ENCODE data around the gene WFIKKN1.

DNA sequence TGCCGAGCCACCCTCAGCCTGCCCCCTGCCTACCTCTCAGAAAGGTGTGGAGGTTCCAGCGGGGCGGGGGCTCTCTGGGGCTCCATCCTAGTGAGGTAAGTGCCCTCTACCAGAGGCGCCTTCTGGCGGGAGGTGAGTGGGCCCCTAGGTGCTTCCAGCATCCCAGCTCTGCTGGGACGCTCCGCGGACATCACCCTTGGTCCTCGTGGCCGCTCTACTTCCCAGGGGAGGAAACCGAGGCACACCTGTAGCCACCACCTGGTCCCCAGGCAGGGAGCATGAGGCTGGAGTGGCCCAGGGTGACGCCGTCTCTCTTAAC, 12.2 kb downstream of the WFIKKN1 start:
- TF ChIP-seq ZNF133 (tag by site-specific recombination; IDR thresholded peaks at IDR 0.05) (no peak), ZNF514 (tag by site-specific recombination; IDR thresholded peaks at IDR 0.05) (no peak), ZNF324 (tag by site-specific recombination; IDR thresholded peaks at IDR 0.05) (no peak), BCL11A (tag by site-specific recombination; IDR thresholded peaks at IDR 0.05; ENCODE audit: low read depth) (no peak), ZNF76 (tag by site-specific recombination; IDR thresholded peaks at IDR 0.05; ENCODE audit: borderline replicate concordance, low read depth) (no peak)
- TF ChIP-seq, protein P1, sequence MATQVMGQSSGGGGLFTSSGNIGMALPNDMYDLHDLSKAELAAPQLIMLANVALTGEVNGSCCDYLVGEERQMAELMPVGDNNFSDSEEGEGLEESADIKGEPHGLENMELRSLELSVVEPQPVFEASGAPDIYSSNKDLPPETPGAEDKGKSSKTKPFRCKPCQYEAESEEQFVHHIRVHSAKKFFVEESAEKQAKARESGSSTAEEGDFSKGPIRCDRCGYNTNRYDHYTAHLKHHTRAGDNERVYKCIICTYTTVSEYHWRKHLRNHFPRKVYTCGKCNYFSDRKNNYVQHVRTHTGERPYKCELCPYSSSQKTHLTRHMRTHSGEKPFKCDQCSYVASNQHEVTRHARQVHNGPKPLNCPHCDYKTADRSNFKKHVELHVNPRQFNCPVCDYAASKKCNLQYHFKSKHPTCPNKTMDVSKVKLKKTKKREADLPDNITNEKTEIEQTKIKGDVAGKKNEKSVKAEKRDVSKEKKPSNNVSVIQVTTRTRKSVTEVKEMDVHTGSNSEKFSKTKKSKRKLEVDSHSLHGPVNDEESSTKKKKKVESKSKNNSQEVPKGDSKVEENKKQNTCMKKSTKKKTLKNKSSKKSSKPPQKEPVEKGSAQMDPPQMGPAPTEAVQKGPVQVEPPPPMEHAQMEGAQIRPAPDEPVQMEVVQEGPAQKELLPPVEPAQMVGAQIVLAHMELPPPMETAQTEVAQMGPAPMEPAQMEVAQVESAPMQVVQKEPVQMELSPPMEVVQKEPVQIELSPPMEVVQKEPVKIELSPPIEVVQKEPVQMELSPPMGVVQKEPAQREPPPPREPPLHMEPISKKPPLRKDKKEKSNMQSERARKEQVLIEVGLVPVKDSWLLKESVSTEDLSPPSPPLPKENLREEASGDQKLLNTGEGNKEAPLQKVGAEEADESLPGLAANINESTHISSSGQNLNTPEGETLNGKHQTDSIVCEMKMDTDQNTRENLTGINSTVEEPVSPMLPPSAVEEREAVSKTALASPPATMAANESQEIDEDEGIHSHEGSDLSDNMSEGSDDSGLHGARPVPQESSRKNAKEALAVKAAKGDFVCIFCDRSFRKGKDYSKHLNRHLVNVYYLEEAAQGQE (tag by site-specific recombination; IDR thresholded peaks at IDR 0.05) = no peak
- TF ChIP-seq, protein P2, sequence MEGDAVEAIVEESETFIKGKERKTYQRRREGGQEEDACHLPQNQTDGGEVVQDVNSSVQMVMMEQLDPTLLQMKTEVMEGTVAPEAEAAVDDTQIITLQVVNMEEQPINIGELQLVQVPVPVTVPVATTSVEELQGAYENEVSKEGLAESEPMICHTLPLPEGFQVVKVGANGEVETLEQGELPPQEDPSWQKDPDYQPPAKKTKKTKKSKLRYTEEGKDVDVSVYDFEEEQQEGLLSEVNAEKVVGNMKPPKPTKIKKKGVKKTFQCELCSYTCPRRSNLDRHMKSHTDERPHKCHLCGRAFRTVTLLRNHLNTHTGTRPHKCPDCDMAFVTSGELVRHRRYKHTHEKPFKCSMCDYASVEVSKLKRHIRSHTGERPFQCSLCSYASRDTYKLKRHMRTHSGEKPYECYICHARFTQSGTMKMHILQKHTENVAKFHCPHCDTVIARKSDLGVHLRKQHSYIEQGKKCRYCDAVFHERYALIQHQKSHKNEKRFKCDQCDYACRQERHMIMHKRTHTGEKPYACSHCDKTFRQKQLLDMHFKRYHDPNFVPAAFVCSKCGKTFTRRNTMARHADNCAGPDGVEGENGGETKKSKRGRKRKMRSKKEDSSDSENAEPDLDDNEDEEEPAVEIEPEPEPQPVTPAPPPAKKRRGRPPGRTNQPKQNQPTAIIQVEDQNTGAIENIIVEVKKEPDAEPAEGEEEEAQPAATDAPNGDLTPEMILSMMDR (tag by site-specific recombination; IDR thresholded peaks at IDR 0.05) = no peak
- TF ChIP-seq, protein P3, sequence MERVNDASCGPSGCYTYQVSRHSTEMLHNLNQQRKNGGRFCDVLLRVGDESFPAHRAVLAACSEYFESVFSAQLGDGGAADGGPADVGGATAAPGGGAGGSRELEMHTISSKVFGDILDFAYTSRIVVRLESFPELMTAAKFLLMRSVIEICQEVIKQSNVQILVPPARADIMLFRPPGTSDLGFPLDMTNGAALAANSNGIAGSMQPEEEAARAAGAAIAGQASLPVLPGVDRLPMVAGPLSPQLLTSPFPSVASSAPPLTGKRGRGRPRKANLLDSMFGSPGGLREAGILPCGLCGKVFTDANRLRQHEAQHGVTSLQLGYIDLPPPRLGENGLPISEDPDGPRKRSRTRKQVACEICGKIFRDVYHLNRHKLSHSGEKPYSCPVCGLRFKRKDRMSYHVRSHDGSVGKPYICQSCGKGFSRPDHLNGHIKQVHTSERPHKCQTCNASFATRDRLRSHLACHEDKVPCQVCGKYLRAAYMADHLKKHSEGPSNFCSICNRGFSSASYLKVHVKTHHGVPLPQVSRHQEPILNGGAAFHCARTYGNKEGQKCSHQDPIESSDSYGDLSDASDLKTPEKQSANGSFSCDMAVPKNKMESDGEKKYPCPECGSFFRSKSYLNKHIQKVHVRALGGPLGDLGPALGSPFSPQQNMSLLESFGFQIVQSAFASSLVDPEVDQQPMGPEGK (tag by site-specific recombination; IDR thresholded peaks at IDR 0.05) = 0 out of 2 replicates have a peak, but pooled peaks have one; percentile 5

Measured in HEK293 (cell line).